ENCODE results near the gene ANKRD34C. TPM values are rescaled to one million over a fixed set of nuclear protein-coding genes. Genes with fewer than 3 reads are reported as not detected.
"Not testable (repeated sequence)": the region's sequence is repeated elsewhere in the genome, so short reads cannot be mapped to it uniquely, and the experiment has no call there.

The ANKRD34C gene
- total RNA-seq, 1 donor from 2014 or later = not detected

GRCh38 chr15:79311901-79312553, 29.5 kb downstream of the ANKRD34C start:
- no peak for ATAC-seq

GRCh38 chr15:79314186-79314585, 31.7 kb downstream of the ANKRD34C start:
- ATAC-seq = no peak

GRCh38 chr15:79314811-79315210, 32.3 kb downstream of the ANKRD34C start:
- ATAC-seq = peak; percentile 92

- ATAC-seq = no peak
Observed at GRCh38 chr15:79315623-79316328, 33.3 kb downstream of the ANKRD34C start.

- no peak for ATAC-seq
Observed at GRCh38 chr15:79316864-79317263, 34.3 kb downstream of the ANKRD34C start.

GRCh38 chr15:79319973-79320372, 37.5 kb downstream of the ANKRD34C start:
- ATAC-seq = not testable (repeated sequence)

GRCh38 chr15:79321876-79322275, 39.4 kb downstream of the ANKRD34C start:
- ATAC-seq = no peak

GRCh38 chr15:79322306-79322705, 39.8 kb downstream of the ANKRD34C start:
- no peak for ATAC-seq

GRCh38 chr15:79322945-79323344, 40.4 kb downstream of the ANKRD34C start:
- no peak for ATAC-seq

GRCh38 chr15:79329171-79329611, 46.7 kb downstream of the ANKRD34C start:
- peak; percentile 77 for ATAC-seq

Other genes starting within 250 kb of the ANKRD34C start
- gene RASGRF1, start 191.9 kb upstream of the ANKRD34C start, total RNA-seq = 0.12 TPM
- 103 TPM for gene TMED3, start 28.4 kb downstream of the ANKRD34C start, total RNA-seq
- 0.24 TPM for gene MINAR1, start 149.6 kb downstream of the ANKRD34C start, total RNA-seq

All from esophagus mucosa (tissue), 1 donor.